Medulla oblongata (tissue), 1 donor: ENCODE measurements around the gene NDUFA13.

Experiments used
- DNase-seq: peaks from one replicate; pipeline ENCODE4 v3.0.0-alpha.2; 2015; ENCODE audit errors: extremely low spot score

The NDUFA13 gene

DNA sequence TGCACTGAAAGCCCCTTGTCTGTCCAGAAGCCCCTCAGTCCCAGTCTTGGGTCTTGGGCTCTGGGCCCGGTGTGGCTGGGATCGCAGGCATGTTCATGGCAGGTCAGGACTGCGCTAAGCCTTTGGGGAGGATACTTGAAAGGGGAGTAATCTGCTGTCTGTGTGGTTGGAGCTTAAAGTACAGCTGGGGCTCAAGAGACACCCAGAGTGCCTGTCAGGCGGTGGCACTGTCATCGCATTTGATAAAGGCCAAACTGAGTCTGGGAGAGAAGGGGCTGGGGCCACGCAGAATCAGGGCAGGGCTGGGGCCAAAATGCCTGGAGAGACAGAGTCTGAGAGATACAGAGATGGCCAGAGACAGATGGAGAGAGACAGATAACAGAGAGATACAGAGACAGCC, 17.8 kb downstream of the NDUFA13 start:
- DNase-seq = no peak

DNA sequence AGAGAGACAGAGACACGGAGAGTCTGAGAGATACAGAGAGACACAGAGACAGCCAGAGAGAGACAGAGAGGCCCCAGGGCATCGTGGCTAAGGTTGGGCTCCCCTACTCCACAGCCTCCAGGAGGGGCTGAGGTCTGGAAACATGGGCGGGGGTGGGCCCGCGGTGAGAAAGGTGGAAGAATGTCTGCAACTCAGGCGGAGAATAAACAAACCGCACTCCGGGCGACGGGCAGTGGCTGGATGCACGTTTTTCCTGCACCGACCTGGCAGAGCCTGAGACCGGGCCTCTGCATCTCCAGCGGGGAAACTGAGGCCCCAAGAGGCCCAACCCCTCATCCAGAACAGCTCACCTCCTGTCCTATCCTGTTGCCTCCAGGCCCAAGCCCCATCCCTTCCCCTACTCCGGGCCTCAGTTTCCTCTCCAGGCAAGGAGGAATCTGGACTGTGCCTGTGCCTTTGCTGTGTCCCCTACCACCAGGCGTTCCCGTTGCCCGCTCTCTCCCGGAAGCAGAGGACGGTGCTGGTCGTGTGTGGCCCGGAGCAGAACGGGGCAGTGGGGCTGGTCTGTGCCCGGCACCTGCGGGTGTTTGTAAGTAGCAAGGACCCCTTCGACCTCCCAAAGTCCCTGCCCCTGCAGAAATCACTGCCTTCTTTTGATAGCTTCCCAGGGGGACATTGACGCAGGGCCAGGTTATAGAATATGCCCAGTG, 18.7 kb downstream of the NDUFA13 start:
- no peak for DNase-seq

DNA sequence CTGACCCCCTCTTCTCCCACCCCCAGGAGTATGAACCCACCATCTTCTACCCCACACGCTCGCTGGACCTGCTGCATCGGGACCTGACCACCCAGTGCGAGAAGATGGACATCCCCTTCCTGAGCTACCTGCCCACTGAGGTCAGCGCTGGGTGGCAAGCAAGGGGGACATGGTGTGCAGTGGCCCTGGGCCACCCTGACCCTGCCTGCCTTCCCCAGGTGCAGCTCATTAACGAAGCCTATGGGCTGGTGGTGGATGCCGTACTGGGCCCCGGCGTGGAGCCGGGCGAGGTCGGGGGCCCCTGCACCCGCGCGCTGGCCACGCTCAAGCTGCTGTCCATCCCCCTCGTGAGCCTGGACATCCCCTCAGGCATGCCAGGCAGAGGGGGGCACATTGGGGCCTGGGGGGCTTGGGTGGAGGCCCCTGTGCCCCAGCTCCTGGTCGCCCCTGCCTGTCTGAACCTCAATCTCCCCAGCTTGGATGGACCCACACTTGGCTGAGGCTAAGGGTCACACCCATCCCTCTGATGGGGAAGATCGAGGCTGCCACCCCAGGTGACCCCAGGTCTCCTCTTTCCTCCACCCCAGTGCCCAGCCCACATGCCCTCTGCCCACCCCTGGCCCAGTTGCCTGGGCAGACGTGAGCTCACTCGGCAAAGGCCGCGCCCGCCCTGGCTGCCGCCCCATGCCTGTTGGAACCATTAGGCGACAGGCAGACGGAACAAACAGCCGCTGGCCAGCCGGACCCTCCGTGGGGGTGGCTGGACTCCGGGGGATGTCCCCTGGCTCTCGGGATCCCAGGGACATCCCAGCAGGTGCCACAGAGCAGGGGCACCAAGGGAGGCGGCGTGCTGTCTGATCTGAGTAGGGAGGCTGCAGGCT, 19.5 kb downstream of the NDUFA13 start:
- DNase-seq = no peak

DNA sequence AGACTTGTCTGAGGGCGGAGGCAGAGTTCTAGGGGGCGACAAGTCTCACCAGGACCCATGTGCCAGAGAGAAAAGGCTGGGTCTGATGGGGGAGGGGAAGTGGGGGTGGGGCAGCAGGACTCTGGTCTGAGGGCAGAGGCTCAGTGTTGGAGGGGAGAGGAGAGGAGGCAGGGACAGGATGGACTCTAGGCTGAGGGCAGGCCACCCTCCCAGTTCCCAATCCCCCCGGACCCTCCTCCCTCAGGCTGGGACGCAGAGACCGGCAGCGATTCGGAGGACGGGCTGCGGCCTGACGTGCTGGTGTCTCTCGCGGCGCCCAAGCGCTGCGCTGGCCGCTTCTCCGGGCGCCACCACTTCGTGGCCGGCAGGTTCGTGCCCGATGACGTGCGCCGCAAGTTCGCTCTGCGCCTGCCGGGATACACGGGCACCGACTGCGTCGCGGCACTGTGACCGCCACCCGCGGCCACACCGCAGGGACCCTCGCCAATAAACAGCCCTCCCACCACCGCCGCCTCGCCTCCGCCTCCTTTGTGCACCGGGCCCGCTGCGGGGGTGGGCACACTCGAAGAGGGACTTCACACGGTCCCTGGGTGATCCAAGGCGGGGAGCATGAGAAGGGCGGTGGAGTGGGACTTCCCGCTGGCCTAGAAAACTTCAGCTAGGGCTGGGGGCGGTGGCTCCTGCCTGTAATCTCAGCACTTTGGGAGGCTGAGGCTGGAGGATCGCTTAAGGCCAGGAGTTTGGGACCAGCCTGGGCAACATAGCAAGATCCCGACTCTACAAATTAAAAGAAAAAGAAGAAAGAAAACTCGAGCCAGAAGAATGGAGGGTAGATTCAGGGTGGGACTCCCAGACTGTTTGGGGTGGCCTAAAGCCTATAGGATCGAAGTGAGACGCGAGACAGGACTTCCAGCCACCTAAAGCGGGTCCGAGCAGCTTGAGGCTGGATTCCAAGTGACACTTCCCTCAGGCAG, 21.3 kb downstream of the NDUFA13 start:
- DNase-seq = no peak

DNA sequence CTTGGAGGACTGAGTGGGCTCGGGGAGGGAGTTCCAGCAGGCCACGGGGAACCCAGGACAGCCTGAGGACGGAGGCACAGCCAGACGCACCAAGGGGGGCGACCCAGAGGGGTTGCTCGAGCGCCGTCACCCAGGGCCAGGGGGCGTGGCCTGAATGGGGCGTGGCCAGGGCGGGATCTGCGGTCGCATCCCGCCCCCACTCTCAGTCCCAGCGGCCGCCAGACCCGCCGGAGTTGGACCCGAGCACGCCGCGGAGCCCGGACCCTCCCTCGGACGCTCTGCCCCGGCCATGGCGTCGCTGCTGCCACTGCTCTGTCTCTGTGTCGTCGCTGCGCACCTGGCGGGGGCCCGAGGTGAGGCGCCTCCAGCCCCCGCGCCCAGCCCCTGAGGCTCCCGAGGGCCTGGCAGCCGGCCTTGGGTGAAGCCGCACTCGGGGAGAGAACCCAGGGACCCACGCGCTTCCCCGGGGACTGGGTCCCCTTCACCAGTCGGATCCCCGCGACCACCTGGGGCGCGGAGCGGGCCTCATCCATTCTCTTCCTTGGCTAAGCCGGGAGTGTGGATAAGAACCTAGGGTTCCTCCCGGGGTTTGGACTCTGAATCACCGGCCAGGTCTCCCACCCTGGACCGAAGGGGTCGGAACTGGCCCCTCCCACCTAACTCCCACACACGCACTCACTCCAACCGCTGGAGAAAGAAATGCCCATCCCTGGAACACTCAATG, 22.2 kb downstream of the NDUFA13 start, which contains the start of gene CILP2:
TSS of gene CILP2 (plus strand) at position 205 of the 724 bp plus-strand sequence. CDS start at position 290, 85 bp downstream.
- no peak for DNase-seq

DNA sequence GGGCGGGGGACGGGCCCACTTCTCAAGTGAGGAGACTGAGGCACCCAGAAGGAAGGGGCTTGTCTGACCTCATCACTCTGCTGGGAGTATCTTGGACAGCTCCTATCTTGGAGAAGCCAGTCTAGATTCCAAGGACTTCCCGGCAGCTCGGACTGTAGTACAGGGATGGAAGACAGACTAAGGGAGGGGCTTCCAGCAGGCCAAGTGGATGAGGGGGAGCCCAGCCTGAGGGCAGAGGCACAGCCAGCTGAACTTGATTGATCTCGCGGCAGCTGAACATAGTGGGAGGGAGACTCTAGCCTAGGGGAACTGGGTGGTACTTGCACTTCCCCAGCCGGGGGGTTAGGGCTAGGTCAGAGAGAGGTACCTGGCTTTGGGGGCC, 22.8 kb downstream of the NDUFA13 start:
- no peak for DNase-seq

DNA sequence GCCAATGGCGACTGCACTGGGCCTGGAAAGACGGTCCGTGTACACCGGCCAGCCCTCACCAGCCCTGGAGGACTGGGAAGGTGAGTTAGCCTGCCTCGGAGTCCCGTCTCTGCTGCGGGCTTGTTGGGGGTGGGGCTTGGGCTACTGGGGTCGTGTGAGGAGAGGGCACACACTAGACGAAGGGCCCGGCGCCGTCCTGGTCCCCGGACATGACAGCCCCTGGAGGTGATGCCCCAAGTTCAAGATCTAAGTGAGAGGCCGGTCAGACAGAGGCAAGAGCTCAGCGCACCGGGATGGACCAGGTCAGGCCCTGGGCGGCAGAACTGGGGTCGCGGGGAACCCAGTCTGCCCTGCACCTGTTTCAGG, 23.7 kb downstream of the NDUFA13 start:
- no peak for DNase-seq

DNA sequence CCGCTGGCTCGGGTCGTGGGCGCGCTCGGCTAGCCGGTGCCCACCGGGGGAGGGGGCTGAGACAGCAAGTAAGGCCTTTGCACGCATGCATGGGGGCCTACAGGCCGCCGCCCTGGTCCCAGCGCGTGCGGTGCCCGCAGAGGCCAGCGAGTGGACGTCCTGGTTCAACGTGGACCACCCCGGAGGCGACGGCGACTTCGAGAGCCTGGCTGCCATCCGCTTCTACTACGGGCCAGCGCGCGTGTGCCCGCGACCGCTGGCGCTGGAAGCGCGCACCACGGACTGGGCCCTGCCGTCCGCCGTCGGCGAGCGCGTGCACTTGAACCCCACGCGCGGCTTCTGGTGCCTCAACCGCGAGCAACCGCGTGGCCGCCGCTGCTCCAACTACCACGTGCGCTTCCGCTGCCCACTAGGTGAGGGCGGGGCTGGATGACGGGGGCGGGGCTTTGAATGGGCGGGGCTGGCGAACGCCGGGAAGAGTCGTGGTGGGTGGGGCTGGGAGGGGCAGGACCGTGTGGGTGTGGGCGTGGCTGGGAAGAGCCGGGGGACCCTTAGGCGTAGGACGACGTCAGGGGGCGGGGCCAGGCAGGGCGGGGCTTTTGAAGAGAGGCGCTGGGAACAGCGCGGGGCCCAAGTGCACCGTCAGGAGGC, 24.2 kb downstream of the NDUFA13 start:
- no peak for DNase-seq

DNA sequence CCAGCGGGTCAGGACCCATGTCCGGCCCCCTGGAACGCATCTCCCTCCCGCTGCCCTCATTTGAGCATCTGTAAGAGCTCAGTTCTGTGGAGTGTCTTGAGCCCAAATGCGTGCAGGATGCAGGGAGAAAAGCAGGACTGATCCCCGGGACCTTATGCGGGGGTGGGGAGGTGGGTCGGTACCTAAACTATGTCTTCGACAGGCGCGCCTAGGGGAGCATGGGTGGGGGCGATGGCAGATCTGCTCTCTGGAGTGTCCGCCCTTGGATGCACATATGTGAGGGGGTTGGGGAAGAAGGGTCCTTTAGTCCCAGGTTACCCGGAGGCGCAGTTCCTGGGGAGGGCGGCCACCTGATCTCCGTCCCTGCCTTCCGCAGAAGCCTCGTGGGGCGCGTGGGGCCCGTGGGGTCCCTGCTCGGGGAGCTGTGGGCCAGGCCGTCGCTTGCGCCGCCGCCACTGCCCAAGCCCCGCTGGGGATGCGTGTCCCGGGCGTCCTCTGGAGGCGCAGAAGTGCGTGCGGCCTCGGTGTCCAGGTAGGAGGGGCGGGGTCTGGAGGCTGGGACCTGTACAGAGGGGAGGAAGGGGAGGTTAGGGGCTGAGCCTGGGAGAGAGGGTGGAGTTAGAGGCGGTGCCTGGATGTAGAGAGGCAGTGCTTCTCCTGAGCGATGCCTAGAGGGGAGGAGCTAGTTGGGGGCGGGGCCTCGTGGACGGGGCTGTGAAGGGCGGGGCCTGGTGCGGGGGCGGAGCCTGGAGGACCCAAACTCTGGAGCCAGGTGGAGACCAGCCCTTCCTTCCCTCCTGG, 24.9 kb downstream of the NDUFA13 start:
- no peak for DNase-seq

DNA sequence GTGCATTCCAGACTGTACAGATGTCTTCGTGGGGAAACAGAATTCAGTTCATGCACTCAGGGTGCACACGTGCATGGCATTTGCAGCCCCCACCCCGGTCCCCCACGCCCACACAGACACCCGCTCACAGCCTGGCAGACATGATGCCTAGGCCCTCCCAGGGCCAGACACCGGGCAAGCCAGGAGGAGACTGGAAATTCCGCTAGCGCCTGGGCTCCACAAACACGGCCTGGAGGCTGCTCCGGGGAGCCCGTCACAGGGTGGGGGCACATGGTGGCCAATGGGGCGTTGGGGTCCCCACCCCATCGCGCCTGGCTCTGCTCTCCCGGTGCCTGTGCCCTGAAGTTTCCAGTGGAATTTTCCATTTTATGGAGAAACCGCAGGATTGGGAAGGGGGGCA, 25.6 kb downstream of the NDUFA13 start:
- no peak for DNase-seq

DNA sequence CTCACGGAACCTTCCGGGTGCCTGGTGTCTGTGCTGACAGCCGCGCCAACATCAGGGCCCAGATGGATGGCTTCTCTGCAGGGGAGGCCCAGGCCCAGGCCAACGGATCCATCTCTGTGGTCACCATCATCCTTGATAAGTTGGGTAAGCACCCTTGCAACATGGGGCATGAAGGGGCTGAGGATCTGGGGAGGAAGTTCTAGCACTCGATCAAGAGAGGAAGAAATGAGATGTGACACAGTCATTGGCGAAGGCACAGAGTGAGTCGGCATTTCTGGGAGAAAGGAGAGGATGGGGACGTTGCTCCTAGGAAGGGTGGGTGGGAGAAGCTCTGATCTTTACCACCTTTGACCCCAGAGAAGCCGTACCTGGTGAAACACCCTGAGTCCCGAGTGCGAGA, 26.5 kb downstream of the NDUFA13 start:
- no peak for DNase-seq

DNA sequence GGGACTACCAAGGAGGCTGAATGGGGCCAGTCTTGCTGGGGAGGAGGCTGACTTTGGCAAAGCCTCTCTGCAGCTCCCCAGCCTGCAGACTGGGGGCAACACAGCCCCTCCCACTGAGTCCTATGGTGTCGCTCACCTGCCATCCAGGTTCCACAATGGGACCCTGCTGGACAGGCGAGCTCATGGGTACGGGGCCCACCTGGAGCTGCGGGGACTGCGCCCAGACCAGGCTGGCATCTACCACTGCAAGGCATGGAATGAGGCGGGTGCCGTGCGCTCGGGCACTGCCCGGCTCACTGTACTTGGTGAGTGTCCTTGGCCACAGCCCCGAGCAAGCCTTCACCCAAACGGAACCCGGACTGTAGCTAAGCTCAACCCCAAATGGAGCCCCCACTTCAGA, 27.1 kb downstream of the NDUFA13 start:
- DNase-seq = no peak

DNA sequence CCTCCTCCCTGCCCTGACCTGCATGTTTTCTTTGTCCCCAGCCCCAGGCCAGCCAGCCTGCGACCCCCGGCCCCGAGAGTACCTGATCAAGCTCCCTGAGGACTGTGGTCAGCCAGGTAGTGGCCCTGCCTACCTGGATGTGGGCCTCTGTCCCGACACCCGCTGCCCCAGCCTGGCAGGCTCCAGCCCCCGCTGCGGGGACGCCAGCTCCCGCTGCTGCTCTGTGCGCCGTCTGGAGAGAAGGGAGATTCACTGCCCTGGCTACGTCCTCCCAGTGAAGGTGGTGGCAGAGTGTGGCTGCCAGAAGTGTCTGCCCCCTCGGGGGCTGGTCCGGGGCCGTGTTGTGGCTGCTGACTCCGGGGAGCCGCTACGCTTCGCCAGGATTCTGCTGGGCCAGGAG, 27.6 kb downstream of the NDUFA13 start:
- DNase-seq = no peak

DNA sequence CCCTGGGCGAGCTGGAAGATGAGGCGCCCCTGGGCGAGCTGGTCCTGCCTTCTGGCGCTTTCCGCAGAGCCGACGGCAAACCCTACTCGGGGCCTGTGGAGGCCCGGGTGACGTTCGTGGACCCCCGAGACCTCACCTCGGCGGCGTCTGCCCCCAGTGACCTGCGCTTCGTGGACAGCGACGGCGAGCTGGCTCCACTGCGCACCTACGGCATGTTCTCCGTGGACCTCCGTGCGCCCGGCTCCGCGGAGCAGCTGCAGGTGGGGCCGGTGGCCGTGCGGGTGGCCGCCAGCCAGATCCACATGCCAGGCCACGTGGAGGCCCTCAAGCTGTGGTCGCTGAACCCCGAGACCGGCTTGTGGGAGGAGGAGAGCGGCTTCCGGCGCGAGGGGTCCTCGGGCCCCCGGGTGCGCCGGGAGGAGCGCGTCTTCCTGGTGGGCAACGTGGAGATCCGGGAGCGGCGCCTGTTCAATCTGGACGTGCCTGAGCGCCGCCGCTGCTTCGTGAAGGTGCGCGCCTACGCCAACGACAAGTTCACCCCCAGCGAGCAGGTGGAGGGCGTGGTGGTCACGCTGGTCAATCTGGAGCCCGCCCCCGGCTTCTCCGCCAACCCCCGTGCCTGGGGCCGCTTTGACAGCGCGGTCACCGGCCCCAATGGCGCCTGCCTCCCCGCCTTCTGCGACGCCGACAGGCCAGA, 28.4 kb downstream of the NDUFA13 start:
- no peak for DNase-seq

DNA sequence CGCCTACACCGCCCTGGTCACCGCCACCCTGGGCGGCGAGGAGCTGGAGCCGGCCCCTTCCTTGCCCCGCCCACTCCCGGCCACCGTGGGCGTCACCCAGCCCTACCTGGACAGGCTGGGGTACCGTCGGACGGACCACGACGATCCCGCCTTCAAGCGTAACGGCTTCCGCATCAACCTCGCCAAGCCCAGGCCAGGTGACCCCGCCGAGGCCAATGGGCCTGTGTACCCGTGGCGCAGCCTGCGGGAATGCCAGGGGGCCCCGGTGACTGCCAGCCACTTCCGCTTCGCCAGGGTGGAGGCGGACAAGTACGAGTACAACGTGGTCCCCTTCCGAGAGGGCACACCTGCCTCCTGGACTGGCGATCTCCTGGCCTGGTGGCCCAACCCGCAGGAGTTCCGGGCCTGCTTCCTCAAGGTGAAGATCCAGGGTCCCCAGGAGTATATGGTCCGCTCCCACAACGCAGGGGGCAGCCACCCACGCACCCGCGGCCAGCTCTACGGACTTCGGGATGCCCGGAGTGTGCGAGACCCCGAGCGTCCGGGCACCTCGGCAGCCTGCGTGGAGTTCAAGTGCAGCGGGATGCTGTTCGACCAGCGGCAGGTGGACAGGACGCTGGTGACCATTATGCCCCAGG, 29.0 kb downstream of the NDUFA13 start:
- DNase-seq = no peak

DNA sequence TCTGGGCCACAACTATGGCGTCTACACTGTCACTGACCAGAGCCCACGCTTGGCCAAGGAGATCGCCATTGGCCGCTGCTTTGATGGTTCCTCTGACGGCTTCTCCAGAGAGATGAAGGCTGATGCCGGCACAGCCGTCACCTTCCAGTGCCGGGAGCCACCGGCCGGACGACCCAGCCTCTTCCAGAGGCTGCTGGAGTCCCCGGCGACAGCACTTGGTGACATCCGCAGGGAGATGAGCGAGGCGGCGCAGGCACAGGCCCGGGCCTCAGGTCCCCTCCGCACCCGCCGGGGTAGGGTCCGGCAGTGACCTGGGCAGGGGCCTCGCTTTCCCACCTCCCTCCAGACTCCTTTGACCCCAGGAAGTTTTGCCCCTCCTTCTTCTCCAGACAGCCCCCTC, 29.7 kb downstream of the NDUFA13 start:
- no peak for DNase-seq

DNA sequence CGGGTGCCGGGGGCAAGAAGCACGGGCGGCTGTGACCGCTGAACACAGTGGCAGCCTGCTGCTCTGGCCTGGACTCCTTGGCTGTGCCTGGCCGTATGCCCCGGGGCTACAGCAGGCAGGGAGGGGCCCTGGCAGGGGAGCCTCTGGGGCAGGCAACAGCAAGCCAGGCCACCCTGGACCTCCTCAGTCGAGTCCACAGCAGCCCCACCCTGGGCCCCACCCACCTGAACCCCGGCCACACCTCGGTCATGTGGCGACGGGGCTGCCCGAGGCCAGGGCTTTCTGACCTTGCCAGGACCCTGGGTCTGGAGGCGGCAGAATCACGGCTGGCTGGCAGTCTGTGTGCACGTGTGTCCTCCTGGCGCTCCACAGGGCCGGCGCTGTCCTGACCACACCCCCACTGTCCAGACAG, 30.7 kb downstream of the NDUFA13 start:
- no peak for DNase-seq

DNA sequence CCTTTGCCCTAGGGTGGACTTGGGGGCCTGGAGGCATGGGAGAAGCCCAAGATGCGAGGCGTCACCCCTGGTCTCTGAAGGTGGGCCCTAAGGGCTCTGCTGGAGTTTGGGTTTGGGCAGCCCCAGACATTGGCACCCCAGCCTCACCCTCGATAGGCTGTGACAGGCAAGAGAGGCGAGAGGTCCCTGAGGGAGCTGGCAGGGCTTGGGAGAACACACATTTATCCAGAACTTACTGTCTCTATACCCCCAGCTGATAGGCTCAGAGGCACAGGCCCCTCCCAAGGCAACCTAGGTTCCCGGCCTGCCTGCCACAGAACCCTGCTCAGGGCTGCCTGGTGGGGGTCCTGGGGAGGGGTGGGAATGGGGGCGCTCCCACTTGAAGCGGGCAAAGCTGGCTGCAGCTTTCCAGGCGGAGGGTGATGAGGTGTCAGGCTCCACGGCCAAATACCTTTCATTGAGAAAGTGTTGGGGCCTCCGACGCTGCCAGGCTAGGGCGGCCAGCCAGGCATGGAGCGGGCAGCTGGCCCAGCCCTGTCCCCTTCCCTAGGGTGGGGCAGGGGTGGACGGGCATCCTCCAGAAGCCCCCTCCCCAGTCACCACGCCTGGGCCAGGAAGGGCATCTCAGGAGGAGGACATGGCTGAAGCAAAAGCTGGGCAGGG, 31.8 kb downstream of the NDUFA13 start:
- no peak for DNase-seq
